Liver (tissue), 3 donors: ENCODE results near the gene KCNMA1.

Experiments used
- CTCF ChIP-seq: fragments of 150-350 bp; IDR thresholded peaks from 2 replicates; pipeline ENCODE4 v1.5.1; 2017; ENCODE audit warnings: improper control_type of control experiment, low read depth, low read length; ENCODE audit not compliant: missing input control
- JUND ChIP-seq, 2 donors: IDR thresholded peaks; 2 replicates each; pipeline ENCODE4 v1.6.1; 2016; ENCODE audit warnings: antibody characterized with exemption in 2 of 2
- TAF1 ChIP-seq: conservative IDR thresholded peaks from 2 replicates; pipeline ENCODE4 v1.6.1; 2016; ENCODE audit warnings: antibody characterized with exemption, mild to moderate bottlenecking
- ZBTB33 ChIP-seq: IDR thresholded peaks from 2 replicates; pipeline ENCODE4 v1.6.1; 2016; ENCODE audit warnings: antibody characterized with exemption
- donor health status: healthy.
- donor health status: healthy.

GRCh38 chr10:77457266-77457665, 180.3 kb downstream of the KCNMA1 start:
- TF ChIP-seq JUND (IDR thresholded peaks at IDR 0.05) (no peak), TAF1 (no peak), CTCF (no peak), ZBTB33 (no peak)
